ENCODE results near the gene TRIP10. TPM values are rescaled to one million over a fixed set of nuclear protein-coding genes. Genes with fewer than 3 reads are reported as not detected.

TRIP10 gene
- total and polyA plus RNA-seq, 2 of the 13 experiments (the other 11 are each of a cell fraction or from before 2014, with no cell fraction given): 32.5 to 33.2 TPM

- no peak for TF ChIP-seq ATF7 (IDR thresholded peaks at IDR 0.05)
- 0 out of 2 replicates have a peak, but pooled peaks have one; percentile 14 for TF ChIP-seq ATF7 (CRISPR knock-in tag; IDR thresholded peaks at IDR 0.05)
- TF ChIP-seq MTERF4 (CRISPR knock-in tag; IDR thresholded peaks at IDR 0.05): 0 out of 2 replicates have a peak, but pooled peaks have one; percentile 31
- TF ChIP-seq ZNF225 (CRISPR knock-in tag; IDR thresholded peaks at IDR 0.05): no peak
- TF ChIP-seq NFE2L2 (IDR thresholded peaks at IDR 0.05; ENCODE audit: low read length): no peak
- no peak for TF ChIP-seq SMARCC2 (IDR thresholded peaks at IDR 0.05)
- TF ChIP-seq, protein P1, sequence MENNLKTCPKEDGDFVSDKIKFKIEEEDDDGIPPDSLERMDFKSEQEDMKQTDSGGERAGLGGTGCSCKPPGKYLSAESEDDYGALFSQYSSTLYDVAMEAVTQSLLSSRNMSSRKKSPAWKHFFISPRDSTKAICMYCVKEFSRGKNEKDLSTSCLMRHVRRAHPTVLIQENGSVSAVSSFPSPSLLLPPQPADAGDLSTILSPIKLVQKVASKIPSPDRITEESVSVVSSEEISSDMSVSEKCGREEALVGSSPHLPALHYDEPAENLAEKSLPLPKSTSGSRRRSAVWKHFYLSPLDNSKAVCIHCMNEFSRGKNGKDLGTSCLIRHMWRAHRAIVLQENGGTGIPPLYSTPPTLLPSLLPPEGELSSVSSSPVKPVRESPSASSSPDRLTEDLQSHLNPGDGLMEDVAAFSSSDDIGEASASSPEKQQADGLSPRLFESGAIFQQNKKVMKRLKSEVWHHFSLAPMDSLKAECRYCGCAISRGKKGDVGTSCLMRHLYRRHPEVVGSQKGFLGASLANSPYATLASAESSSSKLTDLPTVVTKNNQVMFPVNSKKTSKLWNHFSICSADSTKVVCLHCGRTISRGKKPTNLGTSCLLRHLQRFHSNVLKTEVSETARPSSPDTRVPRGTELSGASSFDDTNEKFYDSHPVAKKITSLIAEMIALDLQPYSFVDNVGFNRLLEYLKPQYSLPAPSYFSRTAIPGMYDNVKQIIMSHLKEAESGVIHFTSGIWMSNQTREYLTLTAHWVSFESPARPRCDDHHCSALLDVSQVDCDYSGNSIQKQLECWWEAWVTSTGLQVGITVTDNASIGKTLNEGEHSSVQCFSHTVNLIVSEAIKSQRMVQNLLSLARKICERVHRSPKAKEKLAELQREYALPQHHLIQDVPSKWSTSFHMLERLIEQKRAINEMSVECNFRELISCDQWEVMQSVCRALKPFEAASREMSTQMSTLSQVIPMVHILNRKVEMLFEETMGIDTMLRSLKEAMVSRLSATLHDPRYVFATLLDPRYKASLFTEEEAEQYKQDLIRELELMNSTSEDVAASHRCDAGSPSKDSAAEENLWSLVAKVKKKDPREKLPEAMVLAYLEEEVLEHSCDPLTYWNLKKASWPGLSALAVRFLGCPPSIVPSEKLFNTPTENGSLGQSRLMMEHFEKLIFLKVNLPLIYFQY (CRISPR knock-in tag; IDR thresholded peaks at IDR 0.05; ENCODE audit: borderline replicate concordance): no peak
- TF ChIP-seq, protein P2, sequence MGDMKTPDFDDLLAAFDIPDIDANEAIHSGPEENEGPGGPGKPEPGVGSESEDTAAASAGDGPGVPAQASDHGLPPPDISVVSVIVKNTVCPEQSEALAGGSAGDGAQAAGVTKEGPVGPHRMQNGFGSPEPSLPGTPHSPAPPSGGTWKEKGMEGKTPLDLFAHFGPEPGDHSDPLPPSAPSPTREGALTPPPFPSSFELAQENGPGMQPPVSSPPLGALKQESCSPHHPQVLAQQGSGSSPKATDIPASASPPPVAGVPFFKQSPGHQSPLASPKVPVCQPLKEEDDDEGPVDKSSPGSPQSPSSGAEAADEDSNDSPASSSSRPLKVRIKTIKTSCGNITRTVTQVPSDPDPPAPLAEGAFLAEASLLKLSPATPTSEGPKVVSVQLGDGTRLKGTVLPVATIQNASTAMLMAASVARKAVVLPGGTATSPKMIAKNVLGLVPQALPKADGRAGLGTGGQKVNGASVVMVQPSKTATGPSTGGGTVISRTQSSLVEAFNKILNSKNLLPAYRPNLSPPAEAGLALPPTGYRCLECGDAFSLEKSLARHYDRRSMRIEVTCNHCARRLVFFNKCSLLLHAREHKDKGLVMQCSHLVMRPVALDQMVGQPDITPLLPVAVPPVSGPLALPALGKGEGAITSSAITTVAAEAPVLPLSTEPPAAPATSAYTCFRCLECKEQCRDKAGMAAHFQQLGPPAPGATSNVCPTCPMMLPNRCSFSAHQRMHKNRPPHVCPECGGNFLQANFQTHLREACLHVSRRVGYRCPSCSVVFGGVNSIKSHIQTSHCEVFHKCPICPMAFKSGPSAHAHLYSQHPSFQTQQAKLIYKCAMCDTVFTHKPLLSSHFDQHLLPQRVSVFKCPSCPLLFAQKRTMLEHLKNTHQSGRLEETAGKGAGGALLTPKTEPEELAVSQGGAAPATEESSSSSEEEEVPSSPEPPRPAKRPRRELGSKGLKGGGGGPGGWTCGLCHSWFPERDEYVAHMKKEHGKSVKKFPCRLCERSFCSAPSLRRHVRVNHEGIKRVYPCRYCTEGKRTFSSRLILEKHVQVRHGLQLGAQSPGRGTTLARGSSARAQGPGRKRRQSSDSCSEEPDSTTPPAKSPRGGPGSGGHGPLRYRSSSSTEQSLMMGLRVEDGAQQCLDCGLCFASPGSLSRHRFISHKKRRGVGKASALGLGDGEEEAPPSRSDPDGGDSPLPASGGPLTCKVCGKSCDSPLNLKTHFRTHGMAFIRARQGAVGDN (CRISPR knock-in tag; IDR thresholded peaks at IDR 0.05): peak; percentile 35; the same call in 1 of the 2 replicates
- no peak for TF ChIP-seq NCOA2 (CRISPR knock-in tag; IDR thresholded peaks at IDR 0.05)
- TF ChIP-seq FOSL2 (CRISPR knock-in tag; IDR thresholded peaks at IDR 0.05): peak; percentile 82
- no peak for TF ChIP-seq WIZ (CRISPR knock-in tag; IDR thresholded peaks at IDR 0.05)
- TF ChIP-seq THYN1 (CRISPR knock-in tag; IDR thresholded peaks at IDR 0.05; ENCODE audit: borderline replicate concordance, low read depth): no peak
- no peak for TF ChIP-seq KDM5B (CRISPR knock-in tag; IDR thresholded peaks at IDR 0.05; ENCODE audit: borderline replicate concordance)
- no peak for TF ChIP-seq HNF4G (IDR thresholded peaks at IDR 0.05; ENCODE audit: borderline replicate concordance, low read depth, low read length)
- no peak for TF ChIP-seq HNF4G (CRISPR knock-in tag; IDR thresholded peaks at IDR 0.05; ENCODE audit: borderline replicate concordance, low read depth)
- no peak for TF ChIP-seq ZNF136 (CRISPR knock-in tag; IDR thresholded peaks at IDR 0.05; ENCODE audit: low read depth)
- no peak for TF ChIP-seq ZNF432 (CRISPR knock-in tag; IDR thresholded peaks at IDR 0.05; ENCODE audit: borderline replicate concordance)
- no peak for TF ChIP-seq ZMAT5 (CRISPR knock-in tag; IDR thresholded peaks at IDR 0.05; ENCODE audit: borderline replicate concordance, low read depth)
- no peak for TF ChIP-seq ZNF567 (CRISPR knock-in tag; IDR thresholded peaks at IDR 0.05; ENCODE audit: borderline replicate concordance)
- TF ChIP-seq GATAD1 (CRISPR knock-in tag; IDR thresholded peaks at IDR 0.05): no peak
- no peak for TF ChIP-seq YY1 (IDR thresholded peaks at IDR 0.05; ENCODE audit: insufficient read depth, insufficient replicate concordance, low read depth, low read length)
- TF ChIP-seq MAFF (IDR thresholded peaks at IDR 0.05; ENCODE audit: low read depth, low read length): peak; percentile 11; the same call in 1 of the 2 replicates
Observed at GRCh38 chr19:6765738-6766356, 26.4 kb downstream of the TRIP10 start (continued).

Data from HepG2 (cell line).